Esophagus muscularis mucosa (tissue), 3 donors: ENCODE measurements around the gene CA12.

Experiments
- CTCF ChIP-seq, 3 experiments: fragments of 200-600 bp in 2 of 3; fragments of 450-650 bp in 1 of 3; sonication (generic) in 2 of 3; IDR thresholded peaks; one replicate each; pipeline ENCODE4 v1.5.1; 2017 to 2019; ENCODE audit warnings: antibody characterized with exemption in 3 of 3, mild to moderate bottlenecking in 2 of 3, moderate library complexity in 1 of 3
- POLR2A ChIP-seq: fragments of 450-650 bp; IDR thresholded peaks from one replicate; pipeline ENCODE4 v1.6.1; 2017; ENCODE audit warnings: antibody characterized with exemption, moderate library complexity, mild to moderate bottlenecking, low read depth
- POLR2AphosphoS5 ChIP-seq, 2 donors: sonication (generic); formaldehyde crosslinking; IDR thresholded peaks; one replicate each; pipeline ENCODE4 v1.6.1; 2017; ENCODE audit warnings: antibody characterized with exemption in 2 of 2

- no peak for TF ChIP-seq CTCF (IDR thresholded peaks at IDR 0.05)
- no peak for TF ChIP-seq POLR2A
- TF ChIP-seq POLR2AphosphoS5 (IDR thresholded peaks at IDR 0.05) = no peak
These were observed 73.2 kb downstream of the CA12 start for GRCh38 chr15:63308491-63308890.
